Neuronal stem cell (in vitro differentiated cells): ENCODE data around the gene KLF13.

Experiments used
- DNase-seq: peaks from one replicate; pipeline ENCODE4 v3.0.0-alpha.2; 2013; ENCODE audit warnings: low spot score
- H2AFZ ChIP-seq: one replicate; pipeline ENCODE4 v1.6.1; 2013; ENCODE audit warnings: mild to moderate bottlenecking, low read length, inconsistent platforms
- H2AK5ac ChIP-seq: 2 replicates; pipeline ENCODE4 v1.6.1; 2013; ENCODE audit warnings: low read depth, mild to moderate bottlenecking, inconsistent platforms, low read length, moderate library complexity, mixed read lengths
- H2BK120ac ChIP-seq: 2 replicates; pipeline ENCODE4 v1.6.1; 2013; ENCODE audit warnings: low read depth, mild to moderate bottlenecking, inconsistent platforms, low read length, moderate library complexity, mixed read lengths
- H2BK12ac ChIP-seq: one replicate; pipeline ENCODE4 v1.6.1; 2013; ENCODE audit warnings: low read length, inconsistent platforms
- H2BK15ac ChIP-seq: 2 replicates; pipeline ENCODE4 v1.6.1; 2013; ENCODE audit warnings: mild to moderate bottlenecking, low read length, inconsistent platforms, mixed read lengths
- H2BK5ac ChIP-seq: one replicate; pipeline ENCODE4 v1.6.1; 2013; ENCODE audit warnings: inconsistent platforms, mild to moderate bottlenecking, low read length, moderate library complexity
- H3K14ac ChIP-seq: one replicate; pipeline ENCODE4 v1.6.1; 2013; ENCODE audit warnings: low read length, inconsistent platforms
- H3K18ac ChIP-seq: 2 replicates; pipeline ENCODE4 v1.6.1; 2013; ENCODE audit warnings: low read length, inconsistent platforms
- H3K23ac ChIP-seq: 2 replicates; pipeline ENCODE4 v1.6.1; 2013; ENCODE audit warnings: low read depth, mild to moderate bottlenecking, mixed read lengths, low read length, inconsistent platforms; ENCODE audit not compliant: poor library complexity
- H3K27ac ChIP-seq: replicated peaks from 3 replicates; pipeline ENCODE4 v1.5.1; 2013; ENCODE audit warnings: low read length, inconsistent platforms
- H3K27me3 ChIP-seq, 3 experiments: 2 replicates each; pipeline ENCODE4 v1.6.1; 2013; ENCODE audit warnings: low read length in 3 of 3, mild to moderate bottlenecking in 2 of 3, inconsistent platforms in 1 of 3, low read depth in 1 of 3, mixed read lengths in 1 of 3, moderate library complexity in 1 of 3; ENCODE audit not compliant: control insufficient read depth in 3 of 3, insufficient read depth in 3 of 3
- H3K36me3 ChIP-seq, 2 donors: replicated peaks in 1 of 2; 2 replicates each; pipeline ENCODE4 v1.6.1; 2013; ENCODE audit warnings: low read length in 2 of 2; ENCODE audit not compliant: control insufficient read depth in 2 of 2, insufficient read depth in 2 of 2
- H3K4ac ChIP-seq: 2 replicates; pipeline ENCODE4 v1.6.1; 2013; ENCODE audit warnings: inconsistent platforms, mild to moderate bottlenecking, low read length, moderate library complexity
- H3K4me1 ChIP-seq, 2 donors: 1 replicate in 1 of 2; 2 replicates in 1 of 2; pipeline ENCODE4 v1.6.1; 2013; ENCODE audit warnings: low read length in 2 of 2, low read depth in 1 of 2; ENCODE audit not compliant: control insufficient read depth in 2 of 2, insufficient read depth in 1 of 2
- H3K4me2 ChIP-seq: one replicate; pipeline ENCODE4 v1.6.1; 2013; ENCODE audit warnings: mild to moderate bottlenecking, low read length, inconsistent platforms; ENCODE audit not compliant: insufficient read depth, poor library complexity, severe bottlenecking
- H3K4me3 ChIP-seq, 2 donors: 2 replicates each; pipeline ENCODE4 v1.5.1; 2013; ENCODE audit warnings: low read length in 2 of 2, mild to moderate bottlenecking in 2 of 2, inconsistent platforms in 1 of 2, moderate library complexity in 1 of 2
- H3K79me1 ChIP-seq: one replicate; pipeline ENCODE4 v1.6.1; 2013; ENCODE audit warnings: low read depth, mild to moderate bottlenecking, inconsistent platforms, low read length, moderate library complexity
- H3K9ac ChIP-seq: one replicate; pipeline ENCODE4 v1.6.1; 2013; ENCODE audit warnings: mild to moderate bottlenecking, low read depth, low read length, inconsistent platforms; ENCODE audit not compliant: poor library complexity
- H3K9me3 ChIP-seq, 2 donors: replicated peaks in 1 of 2; 2 replicates each; pipeline versions ENCODE3 to v1.6.1; 2013; ENCODE audit warnings: low read length in 2 of 2, mild to moderate bottlenecking in 2 of 2, inconsistent platforms in 1 of 2, low read depth in 1 of 2, mixed read lengths in 1 of 2, moderate library complexity in 1 of 2; ENCODE audit not compliant: control insufficient read depth in 2 of 2, insufficient read depth in 1 of 2
- H4K8ac ChIP-seq: one replicate; pipeline ENCODE4 v1.6.1; 2013; ENCODE audit warnings: low read depth, mild to moderate bottlenecking, inconsistent platforms, low read length, moderate library complexity
- H4K91ac ChIP-seq: one replicate; pipeline ENCODE4 v1.6.1; 2013; ENCODE audit warnings: low read length, low read depth, mild to moderate bottlenecking, inconsistent platforms; ENCODE audit not compliant: poor library complexity
- WGBS, 2 donors: extraction: QIAGEN DNeasy Blood & Tissue Kit; methylation state at CpG; one replicate each; pipeline ENCODE4 v1.1.7; 2013; ENCODE audit warnings: missing lambda C conversion rate in 2 of 2, mixed read lengths in 1 of 2; ENCODE audit not compliant: insufficient read length in 2 of 2, insufficient replicate concordance in 1 of 2; ENCODE audit errors: extremely low coverage in 2 of 2; 5-methylcytosine and 5-hydroxymethylcytosine counted together

KLF13 gene

GRCh38 chr15:31339558-31339895, 12.9 kb downstream of the KLF13 start:
- H2AFZ ChIP-seq, result no peak overlapping the region
- H3K27me3 ChIP-seq, result no peaks in the 10 kb centered on the region
- no peak overlapping the region for H2BK12ac ChIP-seq
- H3K9ac ChIP-seq, result no peak overlapping the region
- no peak overlapping the region for H2BK5ac ChIP-seq
- no peak overlapping the region for H4K91ac ChIP-seq
- no peak overlapping the region for H2BK15ac ChIP-seq
- H3K36me3 ChIP-seq, result no peaks in the 10 kb centered on the region
- H3K4me2 ChIP-seq, result no peak overlapping the region
- H3K4me1 ChIP-seq, result peaks cover 4 to 6% of the 10 kb centered on the region in 2 donors
- H3K9me3 ChIP-seq, result no peaks in the 10 kb centered on the region
- no peak overlapping the region for H3K23ac ChIP-seq
- H4K8ac ChIP-seq, result no peak overlapping the region
- no peak overlapping the region for H3K27ac ChIP-seq
- WGBS, 2 donors, result no CpG with 5 or more reads among the region's 10 CpGs
- H3K4ac ChIP-seq, result no peak overlapping the region
- no peak for DNase-seq
- no peak overlapping the region for H3K4me3 ChIP-seq
- no peak overlapping the region for H3K14ac ChIP-seq
- no peak overlapping the region for H2BK120ac ChIP-seq
- peaks cover 6% of the 10 kb centered on the region for H3K79me1 ChIP-seq
- no peak overlapping the region for H3K18ac ChIP-seq
- H2AK5ac ChIP-seq, result no peak overlapping the region

DNA sequence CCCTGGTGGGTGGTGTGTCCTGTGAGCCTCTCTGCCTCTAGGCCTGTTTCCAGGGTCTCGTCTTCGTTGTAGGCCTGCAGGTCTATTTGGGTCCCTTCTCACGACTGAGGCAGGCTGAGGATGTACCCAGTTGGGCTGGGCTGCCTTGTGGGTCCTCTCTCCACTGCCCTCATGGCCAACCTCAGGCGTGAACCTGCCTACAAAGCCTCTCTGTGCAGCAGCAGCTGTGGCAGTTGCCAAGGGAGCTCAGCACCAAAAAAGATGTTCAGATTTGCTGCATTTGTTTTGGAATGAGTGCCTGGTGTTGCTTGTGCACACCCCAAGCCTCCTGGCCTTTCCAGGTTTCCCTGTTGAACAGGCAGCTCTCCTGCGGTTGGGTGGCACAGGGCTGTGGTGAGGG, 13.4 kb downstream of the KLF13 start:
- Histone ChIP-seq H3K14ac (peak overlapping the region; percentile 25), H3K4me1 (peaks cover 4 to 6% of the 10 kb centered on the region in 2 donors), H3K18ac (no peak overlapping the region), H4K91ac (no peak overlapping the region), H3K9ac (no peak overlapping the region), H3K79me1 (peaks cover 10% of the 10 kb centered on the region), H3K23ac (no peak overlapping the region), H2BK5ac (no peak overlapping the region), H2BK15ac (no peak overlapping the region), H3K9me3 (no peaks in the 10 kb centered on the region), H3K4me2 (no peak overlapping the region), H2AFZ (no peak overlapping the region), H4K8ac (no peak overlapping the region), H2BK12ac (no peak overlapping the region), H2BK120ac (no peak overlapping the region), H3K27me3 (no peaks in the 10 kb centered on the region), H2AK5ac (peak overlapping the region; percentile 57), H3K36me3 (no peaks in the 10 kb centered on the region), H3K4me3 (no peak overlapping the region), H3K4ac (no peak overlapping the region), H3K27ac (no peak overlapping the region)
- WGBS, 2 donors, result no CpG with 5 or more reads among the region's 5 CpGs
- no peak for DNase-seq

DNA sequence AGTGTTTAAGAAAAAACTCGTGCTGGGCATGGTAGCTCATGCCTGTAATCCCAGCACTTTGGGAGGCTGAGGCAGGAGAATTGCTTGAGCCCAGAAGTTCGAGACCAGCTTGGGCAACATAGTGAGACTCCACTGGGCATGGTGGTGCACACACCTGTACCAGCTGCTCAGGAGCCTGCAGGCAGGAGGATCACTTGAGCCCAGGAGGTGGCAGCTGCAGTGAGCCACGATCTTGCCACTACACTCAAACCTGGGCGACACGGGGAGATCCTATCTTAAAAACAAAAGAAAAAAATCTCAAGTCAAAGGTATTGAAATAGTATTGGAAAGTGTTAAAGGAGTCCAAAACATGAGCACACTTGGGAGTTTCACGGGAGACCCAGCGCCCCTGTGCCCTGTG, 14.0 kb downstream of the KLF13 start:
- Histone ChIP-seq H3K4me2 (no peak overlapping the region), H2AFZ (no peak overlapping the region), H2AK5ac (no peak overlapping the region), H2BK12ac (no peak overlapping the region), H3K36me3 (no peaks in the 10 kb centered on the region), H3K23ac (no peak overlapping the region), H3K79me1 (peaks cover 10% of the 10 kb centered on the region), H4K91ac (no peak overlapping the region), H3K9ac (no peak overlapping the region), H3K4ac (no peak overlapping the region), H2BK120ac (no peak overlapping the region), H3K27me3 (no peaks in the 10 kb centered on the region), H2BK15ac (no peak overlapping the region), H4K8ac (no peak overlapping the region), H3K14ac (no peak overlapping the region), H2BK5ac (no peak overlapping the region), H3K9me3 (no peaks in the 10 kb centered on the region), H3K27ac (no peak overlapping the region), H3K18ac (no peak overlapping the region), H3K4me1 (peaks cover 4 to 6% of the 10 kb centered on the region in 2 donors), H3K4me3 (no peak overlapping the region)
- whole genome bisulfite sequencing, 2 donors, result no CpG with 5 or more reads among the region's 7 CpGs
- no peak for DNase-seq

DNA sequence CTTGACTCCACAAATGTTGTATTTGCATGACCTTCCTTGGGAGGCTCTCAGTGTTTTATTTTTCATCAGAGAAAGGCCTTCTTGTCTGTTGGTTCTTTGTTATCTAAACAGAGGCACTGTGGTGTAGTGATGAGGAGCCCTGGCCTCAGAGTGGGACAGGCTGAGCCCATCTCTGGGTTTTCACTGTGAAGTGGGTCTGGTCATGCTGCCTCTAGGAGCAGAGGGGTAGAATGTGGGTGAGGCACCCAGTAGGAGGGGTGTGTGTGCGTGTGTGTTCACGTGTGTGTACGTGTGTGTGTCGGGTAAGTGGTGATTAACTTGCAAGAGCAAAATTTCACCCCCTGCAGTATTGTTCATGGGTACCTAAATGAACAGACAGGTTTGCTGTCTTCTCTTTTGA, 14.4 kb downstream of the KLF13 start:
- Histone ChIP-seq H3K14ac (no peak overlapping the region), H3K23ac (no peak overlapping the region), H3K36me3 (no peaks in the 10 kb centered on the region), H4K8ac (no peak overlapping the region), H2AFZ (no peak overlapping the region), H3K27ac (no peak overlapping the region), H3K4me1 (peaks cover 4 to 6% of the 10 kb centered on the region in 2 donors), H3K27me3 (no peaks in the 10 kb centered on the region), H3K79me1 (peaks cover 10% of the 10 kb centered on the region), H2BK15ac (no peak overlapping the region), H2BK120ac (no peak overlapping the region), H2BK12ac (no peak overlapping the region), H3K9me3 (no peaks in the 10 kb centered on the region), H2BK5ac (no peak overlapping the region), H3K4ac (no peak overlapping the region), H3K9ac (no peak overlapping the region), H3K18ac (no peak overlapping the region), H2AK5ac (no peak overlapping the region), H3K4me2 (no peak overlapping the region), H3K4me3 (no peak overlapping the region), H4K91ac (no peak overlapping the region)
- WGBS, 2 donors, result no CpG with 5 or more reads among the region's 4 CpGs
- DNase-seq, result no peak
